SK-N-SH treated with all-trans-retinoic acid at 6 μM for 48 hours (cell line): ENCODE measurements around the gene FNDC1.

Experiments
- ARNTL ChIP-seq: fragments of 450-650 bp; formaldehyde crosslinking; IDR thresholded peaks from 2 replicates; pipeline ENCODE4 v1.5.0; 2020; ENCODE audit warnings: low read depth, mild to moderate bottlenecking, moderate library complexity, borderline replicate concordance
- CREB5 ChIP-seq: fragments of 250-450 bp; sonication (Bioruptor Pico); IDR thresholded peaks from 2 replicates; pipeline ENCODE4 v1.5.1; 2020; ENCODE audit warnings: low read depth, mild to moderate bottlenecking, moderate library complexity
- GLIS3 ChIP-seq: fragments of 250-450 bp; sonication (Bioruptor Pico); IDR thresholded peaks from 2 replicates; pipeline ENCODE4 v1.5.0; 2020; ENCODE audit warnings: mild to moderate bottlenecking, moderate library complexity
- ZC3H10 ChIP-seq: fragments of 250-450 bp; sonication (Bioruptor Pico); IDR thresholded peaks from 2 replicates; pipeline ENCODE4 v1.5.1; 2021; ENCODE audit warnings: mild to moderate bottlenecking, moderate library complexity
- ZFP3 ChIP-seq: fragments of 250-450 bp; sonication (Bioruptor Pico); IDR thresholded peaks from 2 replicates; pipeline ENCODE4 v1.5.0; 2020; ENCODE audit warnings: mild to moderate bottlenecking, moderate library complexity
- ZFP30 ChIP-seq: fragments of 450-650 bp; formaldehyde crosslinking; IDR thresholded peaks from 2 replicates; pipeline ENCODE4 v1.5.0; 2022; ENCODE audit warnings: mild to moderate bottlenecking, moderate library complexity
- ZNF565 ChIP-seq: fragments of 450-650 bp; formaldehyde crosslinking; conservative IDR thresholded peaks from 2 replicates; pipeline ENCODE4 v1.5.0; 2020; ENCODE audit warnings: low read depth, mild to moderate bottlenecking, moderate library complexity

DNA sequence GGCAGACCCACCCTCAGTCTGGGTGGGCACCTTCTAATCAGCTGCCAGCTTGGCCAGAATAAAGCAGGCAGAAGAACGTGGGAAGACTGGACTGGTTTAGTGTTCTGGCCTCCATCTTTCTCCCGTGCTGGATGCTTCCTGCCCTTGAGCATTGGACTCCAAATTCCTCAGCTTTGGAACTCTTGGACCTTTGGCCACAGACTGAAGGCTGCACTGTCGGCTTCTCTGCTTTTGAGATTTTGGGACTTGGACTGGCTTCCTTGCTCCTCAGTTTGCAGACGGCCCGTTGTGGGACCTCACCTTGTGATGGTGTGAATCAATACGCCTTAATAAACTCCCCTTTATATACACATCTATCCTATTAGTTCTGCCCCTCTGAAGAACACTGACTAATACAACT, 20.6 kb upstream of the FNDC1 start:
- TF ChIP-seq ZFP30 (CRISPR knock-in tag) (no peak), ZC3H10 (CRISPR knock-in tag) (no peak), ARNTL (CRISPR knock-in tag) (no peak), ZNF565 (CRISPR knock-in tag) (no peak), ZFP3 (no peak), CREB5 (no peak), GLIS3 (CRISPR knock-in tag) (no peak)
